GM23338 (cell line): ENCODE results near the gene GPANK1. TPM values are rescaled to one million over a fixed set of nuclear protein-coding genes. Genes with fewer than 3 reads are reported as not detected.

Experiments used
- ATAC-seq: fragments of 200-7000 bp; cut with Tn5 transposase; 3 replicates; pipeline ENCODE4 v1.9.1; 2020
- DNase-seq: peaks from one replicate; pipeline ENCODE4 v3.0.0-alpha.2; 2015; ENCODE audit warnings: low spot score
- H2AFZ ChIP-seq: fragments of 200-600 bp; sonication (generic); 2 replicates; pipeline ENCODE4 v1.8.0; 2016; ENCODE audit warnings: antibody characterized with exemption, mild to moderate bottlenecking, moderate library complexity
- H3F3A ChIP-seq: fragments of 200-600 bp; sonication (generic); replicated peaks from 2 replicates; pipeline ENCODE4 v1.8.0; 2017; ENCODE audit warnings: antibody characterized with exemption, mixed run types, low read depth
- H3K27ac ChIP-seq: fragments of 200-600 bp; sonication (generic); 2 replicates; pipeline ENCODE4 v1.6.1; 2016; ENCODE audit warnings: low read depth
- H3K27me3 ChIP-seq: fragments of 200-600 bp; sonication (generic); 2 replicates; pipeline ENCODE4 v1.8.0; 2016; ENCODE audit warnings: mild to moderate bottlenecking, mixed run types, moderate library complexity; ENCODE audit not compliant: insufficient read depth
- H3K36me3 ChIP-seq: fragments of 200-600 bp; sonication (generic); 2 replicates; pipeline ENCODE4 v1.8.0; 2016; ENCODE audit warnings: mild to moderate bottlenecking; ENCODE audit not compliant: insufficient read depth
- H3K4me1 ChIP-seq: fragments of 200-600 bp; sonication (generic); 2 replicates; pipeline ENCODE4 v1.8.0; 2016; ENCODE audit warnings: mild to moderate bottlenecking, moderate library complexity; ENCODE audit not compliant: insufficient read depth
- H3K4me2 ChIP-seq: fragments of 200-600 bp; sonication (generic); 2 replicates; pipeline ENCODE4 v1.7.1; 2017; ENCODE audit warnings: mixed run types
- H3K4me3 ChIP-seq: fragments of 200-600 bp; sonication (generic); 2 replicates; pipeline ENCODE4 v1.6.1; 2016; ENCODE audit warnings: mixed run types
- H3K79me2 ChIP-seq: fragments of 200-600 bp; sonication (generic); replicated peaks from 2 replicates; pipeline ENCODE4 v1.8.0; 2017; ENCODE audit warnings: mild to moderate bottlenecking; ENCODE audit not compliant: insufficient read depth
- H3K9me2 ChIP-seq: fragments of 200-600 bp; sonication (generic); 2 replicates; pipeline ENCODE4 v1.8.0; 2017; ENCODE audit not compliant: insufficient read depth
- H4K20me1 ChIP-seq: fragments of 200-600 bp; sonication (generic); replicated peaks from 2 replicates; pipeline ENCODE4 v1.8.0; 2017; ENCODE audit warnings: mild to moderate bottlenecking; ENCODE audit not compliant: insufficient read depth
- H3K27ac Mint-ChIP-seq: 2 replicates; pipeline ENCODE4 v1.8.0; 2020; ENCODE audit warnings: inconsistent platforms, mild to moderate bottlenecking, moderate library complexity, mixed read lengths
- H3K27me3 Mint-ChIP-seq: 3 replicates; pipeline ENCODE4 v1.8.0; 2022; ENCODE audit warnings: low read depth, mild to moderate bottlenecking, moderate library complexity, mixed read lengths, inconsistent platforms; ENCODE audit not compliant: insufficient read depth, poor library complexity
- H3K36me3 Mint-ChIP-seq: 3 replicates; pipeline ENCODE4 v1.8.0; 2021; ENCODE audit warnings: low read depth, mild to moderate bottlenecking, inconsistent platforms, moderate library complexity, mixed read lengths
- H3K4me1 Mint-ChIP-seq: 3 replicates; pipeline ENCODE4 v1.8.0; 2020; ENCODE audit warnings: mild to moderate bottlenecking, inconsistent platforms, mixed read lengths
- H3K4me3 Mint-ChIP-seq: 3 replicates; pipeline ENCODE4 v1.8.0; 2021; ENCODE audit warnings: moderate library complexity, mild to moderate bottlenecking, inconsistent platforms, mixed read lengths
- H3K9me3 Mint-ChIP-seq: 3 replicates; pipeline ENCODE4 v1.8.0; 2020; ENCODE audit warnings: moderate library complexity, mild to moderate bottlenecking, inconsistent platforms, mixed read lengths
- CREB1 ChIP-seq: fragments of 250-450 bp; sonication (Bioruptor Pico); IDR thresholded peaks from 2 replicates; pipeline ENCODE4 v1.5.0; 2020; ENCODE audit warnings: low read depth, mild to moderate bottlenecking, moderate library complexity
- NANOG ChIP-seq: IDR thresholded peaks from 2 replicates; pipeline ENCODE4 v1.6.1; 2016; ENCODE audit warnings: antibody characterized with exemption, borderline replicate concordance
- POLR2AphosphoS5 ChIP-seq: IDR thresholded peaks from 2 replicates; pipeline ENCODE4 v1.6.1; 2016; ENCODE audit warnings: antibody characterized with exemption, low read depth
- polyA plus RNA-seq: library from polyadenylated mRNA; unstranded; fragments of >200 nt; fragmentation: Nextera tagmentation; extraction: Ambion mirVana; gene quantifications from 2 replicates; pipeline ENCODE4 v1.2.1, GENCODE V29; 2016
- total RNA-seq: library from RNA; depleted of rRNA; stranded (reverse); fragments of >200 nt; shearing (Covaris generic); gene quantifications from 2 replicates; pipeline ENCODE4 v1.2.3, GENCODE V29; 2014
- TF ChIP-seq, protein P1 (sequence below): fragments of 250-450 bp; sonication (Bioruptor Pico); IDR thresholded peaks from 2 replicates; pipeline ENCODE4 v1.5.0; 2020; ENCODE audit warnings: mild to moderate bottlenecking, moderate library complexity

GPANK1 gene
- total and polyA plus RNA-seq, 2 experiments from 2014 or later = 27.1 to 49.2 TPM

DNA sequence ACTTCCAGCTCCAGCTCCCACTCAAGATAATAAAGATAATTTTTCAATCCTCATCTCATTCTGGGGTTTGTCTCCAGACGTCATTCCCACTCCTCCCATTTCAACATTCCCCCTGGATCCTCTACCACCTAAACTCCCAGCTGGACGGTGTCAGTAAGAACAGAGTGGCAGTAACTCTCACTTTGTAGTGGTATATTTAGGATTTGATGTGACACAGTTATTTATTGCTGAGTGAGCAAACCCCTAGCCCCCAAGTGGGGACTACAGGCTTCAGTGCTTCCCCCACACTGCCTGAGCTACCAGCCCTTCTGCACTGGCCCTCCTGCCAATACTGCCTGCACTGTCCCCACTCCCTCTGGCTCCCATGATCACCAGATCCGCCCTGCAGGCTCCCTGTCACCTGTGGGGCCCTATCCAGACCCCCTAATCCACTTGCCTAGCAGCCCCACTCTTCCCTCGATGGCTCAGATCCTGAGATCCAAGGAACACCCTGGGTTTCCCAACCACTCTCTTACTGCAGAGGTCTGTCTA lies 6.6 kb downstream of the GPANK1 start:
- no peak overlapping the region for H3K4me2 ChIP-seq
- H3K9me3 Mint-ChIP-seq = no peaks in the 10 kb centered on the region

More for the DNA sequence above, 6.6 kb downstream of the GPANK1 start:
- Histone ChIP-seq H3K27ac (no peak overlapping the region), H3K4me1 (peaks cover 13% of the 10 kb centered on the region), H3F3A (peaks cover 17% of the 10 kb centered on the region), H3K4me3 (no peak overlapping the region), H3K9me2 (no peaks in the 10 kb centered on the region), H3K27me3 (no peaks in the 10 kb centered on the region), H4K20me1 (no peaks in the 10 kb centered on the region; the same call in 1 of the 2 replicates), H3K36me3 (peaks cover 4% of the 10 kb centered on the region; the same call in 1 of the 2 replicates), H2AFZ (no peak overlapping the region), H3K79me2 (peaks cover 28% of the 10 kb centered on the region)
- peaks cover 35% of the 10 kb centered on the region for H3K4me1 Mint-ChIP-seq
- DNase-seq = no peak
- TF ChIP-seq, protein P1, sequence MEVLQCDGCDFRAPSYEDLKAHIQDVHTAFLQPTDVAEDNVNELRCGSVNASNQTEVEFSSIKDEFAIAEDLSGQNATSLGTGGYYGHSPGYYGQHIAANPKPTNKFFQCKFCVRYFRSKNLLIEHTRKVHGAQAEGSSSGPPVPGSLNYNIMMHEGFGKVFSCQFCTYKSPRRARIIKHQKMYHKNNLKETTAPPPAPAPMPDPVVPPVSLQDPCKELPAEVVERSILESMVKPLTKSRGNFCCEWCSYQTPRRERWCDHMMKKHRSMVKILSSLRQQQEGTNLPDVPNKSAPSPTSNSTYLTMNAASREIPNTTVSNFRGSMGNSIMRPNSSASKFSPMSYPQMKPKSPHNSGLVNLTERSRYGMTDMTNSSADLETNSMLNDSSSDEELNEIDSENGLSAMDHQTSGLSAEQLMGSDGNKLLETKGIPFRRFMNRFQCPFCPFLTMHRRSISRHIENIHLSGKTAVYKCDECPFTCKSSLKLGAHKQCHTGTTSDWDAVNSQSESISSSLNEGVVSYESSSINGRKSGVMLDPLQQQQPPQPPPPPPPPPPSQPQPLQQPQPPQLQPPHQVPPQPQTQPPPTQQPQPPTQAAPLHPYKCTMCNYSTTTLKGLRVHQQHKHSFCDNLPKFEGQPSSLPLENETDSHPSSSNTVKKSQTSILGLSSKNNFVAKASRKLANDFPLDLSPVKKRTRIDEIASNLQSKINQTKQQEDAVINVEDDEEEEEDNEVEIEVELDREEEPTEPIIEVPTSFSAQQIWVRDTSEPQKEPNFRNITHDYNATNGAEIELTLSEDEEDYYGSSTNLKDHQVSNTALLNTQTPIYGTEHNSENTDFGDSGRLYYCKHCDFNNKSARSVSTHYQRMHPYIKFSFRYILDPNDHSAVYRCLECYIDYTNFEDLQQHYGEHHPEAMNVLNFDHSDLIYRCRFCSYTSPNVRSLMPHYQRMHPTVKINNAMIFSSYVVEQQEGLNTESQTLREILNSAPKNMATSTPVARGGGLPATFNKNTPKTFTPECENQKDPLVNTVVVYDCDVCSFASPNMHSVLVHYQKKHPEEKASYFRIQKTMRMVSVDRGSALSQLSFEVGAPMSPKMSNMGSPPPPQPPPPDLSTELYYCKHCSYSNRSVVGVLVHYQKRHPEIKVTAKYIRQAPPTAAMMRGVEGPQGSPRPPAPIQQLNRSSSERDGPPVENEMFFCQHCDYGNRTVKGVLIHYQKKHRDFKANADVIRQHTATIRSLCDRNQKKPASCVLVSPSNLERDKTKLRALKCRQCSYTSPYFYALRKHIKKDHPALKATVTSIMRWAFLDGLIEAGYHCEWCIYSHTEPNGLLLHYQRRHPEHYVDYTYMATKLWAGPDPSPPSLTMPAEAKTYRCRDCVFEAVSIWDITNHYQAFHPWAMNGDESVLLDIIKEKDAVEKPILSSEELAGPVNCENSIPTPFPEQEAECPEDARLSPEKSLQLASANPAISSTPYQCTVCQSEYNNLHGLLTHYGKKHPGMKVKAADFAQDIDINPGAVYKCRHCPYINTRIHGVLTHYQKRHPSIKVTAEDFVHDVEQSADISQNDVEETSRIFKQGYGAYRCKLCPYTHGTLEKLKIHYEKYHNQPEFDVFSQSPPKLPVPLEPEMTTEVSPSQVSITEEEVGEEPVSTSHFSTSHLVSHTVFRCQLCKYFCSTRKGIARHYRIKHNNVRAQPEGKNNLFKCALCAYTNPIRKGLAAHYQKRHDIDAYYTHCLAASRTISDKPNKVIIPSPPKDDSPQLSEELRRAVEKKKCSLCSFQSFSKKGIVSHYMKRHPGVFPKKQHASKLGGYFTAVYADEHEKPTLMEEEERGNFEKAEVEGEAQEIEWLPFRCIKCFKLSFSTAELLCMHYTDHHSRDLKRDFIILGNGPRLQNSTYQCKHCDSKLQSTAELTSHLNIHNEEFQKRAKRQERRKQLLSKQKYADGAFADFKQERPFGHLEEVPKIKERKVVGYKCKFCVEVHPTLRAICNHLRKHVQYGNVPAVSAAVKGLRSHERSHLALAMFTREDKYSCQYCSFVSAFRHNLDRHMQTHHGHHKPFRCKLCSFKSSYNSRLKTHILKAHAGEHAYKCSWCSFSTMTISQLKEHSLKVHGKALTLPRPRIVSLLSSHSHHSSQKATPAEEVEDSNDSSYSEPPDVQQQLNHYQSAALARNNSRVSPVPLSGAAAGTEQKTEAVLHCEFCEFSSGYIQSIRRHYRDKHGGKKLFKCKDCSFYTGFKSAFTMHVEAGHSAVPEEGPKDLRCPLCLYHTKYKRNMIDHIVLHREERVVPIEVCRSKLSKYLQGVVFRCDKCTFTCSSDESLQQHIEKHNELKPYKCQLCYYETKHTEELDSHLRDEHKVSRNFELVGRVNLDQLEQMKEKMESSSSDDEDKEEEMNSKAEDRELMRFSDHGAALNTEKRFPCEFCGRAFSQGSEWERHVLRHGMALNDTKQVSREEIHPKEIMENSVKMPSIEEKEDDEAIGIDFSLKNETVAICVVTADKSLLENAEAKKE (CRISPR knock-in tag) = no peak
- TF ChIP-seq NANOG = no peak
- no peak for TF ChIP-seq POLR2AphosphoS5
- TF ChIP-seq CREB1 (CRISPR knock-in tag) = no peak
- ATAC-seq = no peak
- H3K36me3 Mint-ChIP-seq = peaks cover 31% of the 10 kb centered on the region
- peak overlapping the region; percentile 90; the same call in 1 of the 3 replicates for H3K4me3 Mint-ChIP-seq
- peaks cover 24% of the 10 kb centered on the region for H3K27me3 Mint-ChIP-seq
- H3K27ac Mint-ChIP-seq = peak overlapping the region; percentile 80; the same call in 1 of the 2 replicates
